ENCODE measurements around the gene CALCOCO1.

DNA sequence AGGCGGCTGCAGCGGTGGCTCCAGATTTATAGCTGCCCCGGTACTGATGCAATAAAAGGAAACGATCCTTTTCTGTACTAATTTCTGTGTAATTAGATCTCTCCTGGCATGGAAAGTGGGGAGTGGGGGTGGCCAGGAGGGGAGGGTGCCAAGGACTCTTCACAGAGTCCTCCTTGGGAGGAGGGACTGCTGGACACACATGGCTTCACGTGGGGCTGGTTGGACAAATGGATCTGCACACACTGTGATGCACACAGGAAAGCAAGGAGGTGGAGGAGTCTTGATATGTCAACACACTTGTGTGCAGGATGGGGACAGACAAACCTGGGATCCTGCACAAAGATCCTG, 27.6 kb downstream of the CALCOCO1 start:
- TF ChIP-seq EZH2 (IDR thresholded peaks at IDR 0.05; ENCODE audit: insufficient read depth, poor library complexity, severe bottlenecking): no peak
- TF ChIP-seq EZH2phosphoT487 (IDR thresholded peaks at IDR 0.05; ENCODE audit: insufficient read depth, low read depth): no peak
